ENCODE results near the gene TSEN2. TPM values are rescaled to one million over a fixed set of nuclear protein-coding genes. Genes with fewer than 3 reads are reported as not detected.

TSEN2 gene
- total and polyA plus RNA-seq, 2 of the 4 experiments (the other 2 are of a cell fraction) = 9.5 to 14.2 TPM

DNA sequence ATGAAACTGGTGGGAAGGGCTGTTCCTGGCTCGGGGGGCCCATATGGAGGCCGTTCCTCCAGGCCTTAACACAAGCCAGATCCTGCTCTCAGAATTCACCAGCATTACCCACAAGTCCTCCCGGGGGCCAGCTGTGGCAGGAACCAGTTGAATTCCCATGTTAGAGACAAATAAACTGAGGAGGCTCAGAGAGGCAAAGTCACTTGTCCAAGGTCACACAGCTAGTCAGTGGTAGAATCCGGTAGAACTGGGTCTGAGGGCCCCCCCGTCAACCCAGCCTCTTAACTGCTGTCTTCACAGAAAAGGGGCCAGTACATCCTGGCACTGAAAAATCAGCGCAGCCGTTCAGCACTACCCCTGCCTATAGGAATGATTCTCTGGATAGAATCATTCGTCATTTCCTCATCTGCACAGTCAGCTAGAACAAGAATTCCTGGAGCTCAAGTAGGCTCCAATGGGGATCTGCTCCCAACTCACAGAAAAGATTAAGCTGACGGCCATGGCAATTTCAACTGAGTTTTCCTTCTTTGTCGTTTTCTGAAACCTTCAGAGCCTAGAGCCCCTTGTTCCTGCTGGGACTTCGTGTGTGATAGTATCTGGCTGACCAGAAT is 12.2 kb upstream of the TSEN2 start:
- Histone ChIP-seq H3K9me1 (ENCODE audit: insufficient read depth, low read length) (peaks cover 7% of the 10 kb centered on the region; the same call in 1 of the 2 replicates), H3K18ac (ENCODE audit: low read depth, low read length) (no peak overlapping the region), H4K5ac (ENCODE audit: low read depth, low read length) (no peak overlapping the region), H3K4me1 (ENCODE audit: control insufficient read depth, insufficient read depth, low read length) (peaks cover 8% of the 10 kb centered on the region), H3K56ac (ENCODE audit: extremely low read depth, insufficient read depth, low read length) (no peak overlapping the region), H3K4me3 (ENCODE audit: insufficient read depth, low read depth, low read length) (no peak overlapping the region), H2BK15ac (ENCODE audit: low read depth, low read length) (0 out of 3 replicates have a peak overlapping the region, but pooled peaks have one; percentile 2), H3K14ac (replicated peaks; ENCODE audit: low read depth, low read length) (no peak overlapping the region), H2AK5ac (ENCODE audit: low read depth, low read length) (peak overlapping the region; percentile 25; the same call in 1 of the 2 replicates), H3K23ac (ENCODE audit: low read depth, low read length) (no peak overlapping the region), H3K9ac (ENCODE audit: low read depth, low read length) (no peak overlapping the region), H4K91ac (ENCODE audit: insufficient read depth, low read depth, low read length) (peak overlapping the region; percentile 18; the same call in 1 of the 2 replicates), H3K9me3 (ENCODE audit: control insufficient read depth, insufficient read depth, low read length) (no peaks in the 10 kb centered on the region), H4K20me1 (ENCODE audit: insufficient read depth, low read length) (no peaks in the 10 kb centered on the region), H3K4me2 (ENCODE audit: low read depth, low read length) (no peak overlapping the region), H2BK5ac (ENCODE audit: low read depth, low read length, poor library complexity, severe bottlenecking) (no peak overlapping the region), H3K27me3 (ENCODE audit: control insufficient read depth, insufficient read depth, low read length) (no peaks in the 10 kb centered on the region; the same call in 1 of the 2 replicates), H3K79me1 (ENCODE audit: low read depth in 1 of 2, low read length in 2 of 2) (no peaks in the 10 kb centered on the region), H2BK120ac (ENCODE audit: low read depth, low read length) (peak overlapping the region; percentile 18; the same call in 1 of the 2 replicates), H3K36me3 (ENCODE audit: control insufficient read depth, insufficient read depth, low read length) (no peaks in the 10 kb centered on the region), H2AFZ (replicated peaks; ENCODE audit: low read length, poor library complexity) (no peak overlapping the region), H3K27ac (ENCODE audit: insufficient read depth, low read length) (no peak overlapping the region), H4K8ac (ENCODE audit: low read depth in 2 of 2, low read length in 2 of 2) (no peak overlapping the region), H3K4ac (ENCODE audit: low read depth, low read length) (peak overlapping the region; percentile 2; the same call in 1 of the 2 replicates), H2BK20ac (ENCODE audit: low read depth, low read length) (no peak overlapping the region), H2AK9ac (replicated peaks; ENCODE audit: low read depth, low read length, poor library complexity) (no peak overlapping the region)
- ATAC-seq (ENCODE audit: low read depth) (no peak), DNase-seq (no peak)
- intact Hi-C loops (cut with micrococcal nuclease) (no loop called here), dilution Hi-C loops (cut with HindIII; ENCODE audit: low sequenced_read_pairs, unreplicated experiment) (no loop called here), in situ Hi-C loops (cut with MboI; ENCODE audit: low sequenced_read_pairs) (loop anchor here (10.0 kb wide), 1 partner anchor 297 kb away; no protein-coding TSS in a partner anchor)
- ChIA-PET POLR2A (ENCODE audit: unreplicated experiment) (interaction anchor here (0.7 kb wide), 1 partner anchor 29 kb away, joined by 3 read pairs; no protein-coding TSS in a partner anchor), CTCF (no interaction called here)
- 80% methylated on average over 1 of the region's 11 CpGs; no CpG with 5 or more reads in 1 of the 2 experiments for WGBS, 2 experiments (ENCODE audit: extremely low coverage in 2 of 2, insufficient read length in 1 of 2)
- BruUV-seq (replicated peaks) = no TSS peak
- no peak for TF ChIP-seq CEBPB (IDR thresholded peaks at IDR 0.05; ENCODE audit: low read depth, low read length)
- TF ChIP-seq POLR2A (IDR thresholded peaks at IDR 0.05; ENCODE audit: low read depth, low read length) = no peak
- TF ChIP-seq NFE2L2 (IDR thresholded peaks at IDR 0.05; ENCODE audit: low read depth, low read length) = no peak

All from IMR-90 (cell line).